H1 (cell line): ENCODE data around the gene LRRFIP1. TPM values are rescaled to one million over a fixed set of nuclear protein-coding genes. Genes with fewer than 3 reads are reported as not detected.

Experiments
- CTCF ChIA-PET: fragments of 300-600 bp; sonication (Branson Sonifier 250); formaldehyde crosslinking; loops from one replicate; lab custom pipeline; 2021; ENCODE audit not compliant: partially characterized antibody; lab: Charles Lee
- POLR2A ChIA-PET: fragments of 300-600 bp; sonication (Branson Sonifier 250); formaldehyde crosslinking; loops from one replicate; lab custom pipeline; 2021; ENCODE audit warnings: inconsistent platforms; ENCODE audit not compliant: partially characterized antibody; lab: Charles Lee
- DNase-seq, 2 experiments: peaks; one replicate each; pipeline versions ENCODE4 v3.0.0 to v3.0.0-alpha.2; 2010 to 2022; ENCODE audit warnings: low spot score in 2 of 2, low read depth in 1 of 2, mixed read lengths in 1 of 2
- FAIRE-seq: peaks from 2 replicates; lab custom pipeline; 2011; peaks lifted over from hg19 to GRCh38; lab: Jason Lieb, UNC
- H2AFZ ChIP-seq: 2 replicates; pipeline ENCODE4 v1.8.1; 2012; ENCODE audit warnings: low read length, inconsistent platforms
- H2AK5ac ChIP-seq: 2 replicates; pipeline ENCODE4 v1.6.1; 2013; ENCODE audit warnings: low read depth, low read length
- H2BK120ac ChIP-seq: replicated peaks from 2 replicates; pipeline ENCODE3; 2013; ENCODE audit warnings: low read depth, low read length, inconsistent platforms
- H2BK12ac ChIP-seq: 2 replicates; pipeline ENCODE4 v1.6.1; 2013; ENCODE audit warnings: low read depth, low read length
- H2BK15ac ChIP-seq: 2 replicates; pipeline ENCODE4 v1.6.1; 2013; ENCODE audit warnings: low read length
- H2BK20ac ChIP-seq: 2 replicates; pipeline ENCODE4 v1.6.1; 2013; ENCODE audit warnings: low read length
- H2BK5ac ChIP-seq: 2 replicates; pipeline ENCODE4 v1.6.1; 2013; ENCODE audit warnings: low read depth, low read length
- H3K14ac ChIP-seq: 2 replicates; pipeline ENCODE4 v1.6.1; 2013; ENCODE audit warnings: inconsistent platforms; ENCODE audit not compliant: insufficient read length
- H3K18ac ChIP-seq: 2 replicates; pipeline ENCODE4 v1.6.1; 2013; ENCODE audit warnings: low read length; ENCODE audit errors: extremely low read depth
- H3K23ac ChIP-seq: 2 replicates; pipeline ENCODE4 v1.6.1; 2013; ENCODE audit warnings: inconsistent platforms; ENCODE audit not compliant: insufficient read length
- H3K23me2 ChIP-seq: 2 replicates; pipeline ENCODE4 v1.6.1; 2013; ENCODE audit warnings: low read depth, low read length
- H3K27ac ChIP-seq: 2 replicates; pipeline ENCODE4 v1.6.1; 2011; ENCODE audit warnings: low read depth, low read length, inconsistent platforms
- H3K27me3 ChIP-seq, 4 experiments: replicated peaks in 1 of 4; 1 replicate in 1 of 4; 2 replicates in 3 of 4; pipeline versions ENCODE4 v1.6.1 to v1.8.1; 2011 to 2013; ENCODE audit warnings: low read length in 3 of 4, mild to moderate bottlenecking in 3 of 4, inconsistent platforms in 2 of 4, mixed read lengths in 2 of 4, moderate library complexity in 1 of 4; ENCODE audit not compliant: control insufficient read depth in 3 of 4, insufficient read depth in 3 of 4; ENCODE audit errors: extremely low read depth in 1 of 4
- H3K36me3 ChIP-seq, 4 experiments: 2 replicates each; pipeline versions ENCODE4 v1.6.1 to v1.8.1; 2011 to 2013; ENCODE audit warnings: mild to moderate bottlenecking in 4 of 4, low read length in 3 of 4, moderate library complexity in 2 of 4, control low read depth in 1 of 4, inconsistent platforms in 1 of 4; ENCODE audit not compliant: insufficient read depth in 4 of 4, control insufficient read depth in 2 of 4
- H3K4ac ChIP-seq: replicated peaks from 2 replicates; pipeline ENCODE3; 2013; ENCODE audit warnings: low read length, low read depth, mixed read lengths, inconsistent platforms; ENCODE audit not compliant: insufficient read length
- H3K4me1 ChIP-seq, 4 experiments: replicated peaks in 1 of 4; 1 replicate in 1 of 4; 2 replicates in 3 of 4; pipeline versions ENCODE4 v1.6.1 to v1.8.1; 2011 to 2013; ENCODE audit warnings: low read length in 3 of 4, inconsistent platforms in 2 of 4, mixed read lengths in 1 of 4; ENCODE audit not compliant: insufficient read depth in 4 of 4, control insufficient read depth in 3 of 4
- H3K4me2 ChIP-seq, 2 experiments: 2 replicates each; pipeline versions ENCODE4 v1.6.1 to v1.8.1; 2011 to 2013; ENCODE audit warnings: low read depth in 2 of 2, low read length in 2 of 2, control low read depth in 1 of 2, inconsistent platforms in 1 of 2, mild to moderate bottlenecking in 1 of 2; ENCODE audit not compliant: insufficient read depth in 1 of 2
- H3K4me3 ChIP-seq, 4 experiments: fragments of 200-600, 300-600 bp in 1 of 4; sonication (generic), shearing (Covaris generic), sonication (Bioruptor Twin) in 1 of 4; 2 replicates each; pipeline versions ENCODE4 v1.5.1 to v1.8.1; 2011 to 2016; ENCODE audit warnings: low read length in 4 of 4, low read depth in 3 of 4, control low read depth in 2 of 4, inconsistent platforms in 2 of 4, mild to moderate bottlenecking in 2 of 4, mixed read lengths in 1 of 4, moderate library complexity in 1 of 4; ENCODE audit not compliant: insufficient read depth in 2 of 4; ENCODE audit errors: extremely low read depth in 1 of 4
- H3K56ac ChIP-seq: replicated peaks from 2 replicates; pipeline ENCODE3; 2013; ENCODE audit warnings: low read depth, mild to moderate bottlenecking, mixed read lengths, low read length, inconsistent platforms; ENCODE audit not compliant: insufficient read length
- H3K79me1 ChIP-seq: 2 replicates; pipeline ENCODE4 v1.6.1; 2013; ENCODE audit warnings: low read depth, low read length, control low read depth
- H3K79me2 ChIP-seq, 2 experiments: 2 replicates each; pipeline versions ENCODE4 v1.6.1 to v1.8.1; 2012 to 2013; ENCODE audit warnings: low read length in 2 of 2, mild to moderate bottlenecking in 2 of 2, inconsistent platforms in 1 of 2; ENCODE audit not compliant: insufficient read depth in 2 of 2, control insufficient read depth in 1 of 2
- H3K9ac ChIP-seq, 4 experiments: replicated peaks in 1 of 4; 1 replicate in 1 of 4; 2 replicates in 3 of 4; pipeline versions ENCODE4 v1.6.1 to v1.8.1; 2011 to 2013; ENCODE audit warnings: low read depth in 3 of 4, low read length in 3 of 4, control low read depth in 2 of 4, mild to moderate bottlenecking in 2 of 4, moderate library complexity in 2 of 4, inconsistent platforms in 1 of 4; ENCODE audit errors: extremely low read depth in 1 of 4
- H3K9me3 ChIP-seq, 2 experiments: 2 replicates each; pipeline versions ENCODE4 v1.6.1 to v1.8.1; 2012 to 2013; ENCODE audit warnings: mild to moderate bottlenecking in 2 of 2, moderate library complexity in 2 of 2, control low read depth in 1 of 2, inconsistent platforms in 1 of 2, low read depth in 1 of 2, low read length in 1 of 2, mixed read lengths in 1 of 2; ENCODE audit not compliant: insufficient read depth in 2 of 2
- H4K20me1 ChIP-seq, 2 experiments: replicated peaks in 1 of 2; 2 replicates each; pipeline versions ENCODE3 to v1.8.1; 2011 to 2013; ENCODE audit warnings: inconsistent platforms in 2 of 2, low read length in 2 of 2, mild to moderate bottlenecking in 1 of 2; ENCODE audit not compliant: insufficient read depth in 2 of 2, control insufficient read depth in 1 of 2
- H4K5ac ChIP-seq: 2 replicates; pipeline ENCODE4 v1.6.1; 2013; ENCODE audit warnings: low read length, low read depth, mixed read lengths, inconsistent platforms; ENCODE audit not compliant: insufficient read length
- H4K8ac ChIP-seq: 2 replicates; pipeline ENCODE4 v1.8.0; 2013; ENCODE audit warnings: mild to moderate bottlenecking, moderate library complexity, low read length, inconsistent platforms; ENCODE audit not compliant: insufficient read depth; ENCODE audit errors: extremely low read depth
- H4K91ac ChIP-seq: replicated peaks from 2 replicates; pipeline ENCODE3; 2013; ENCODE audit warnings: low read length, mixed read lengths, inconsistent platforms; ENCODE audit not compliant: insufficient read length
- CBX8 ChIP-seq: fragments of 300-800, 300-1000 bp; sonication (generic); IDR thresholded peaks from 2 replicates; pipeline ENCODE4 v1.7.1; 2016; ENCODE audit warnings: low read depth, low read length, borderline replicate concordance
- CHD1 ChIP-seq: IDR thresholded peaks from 2 replicates; pipeline ENCODE4 v1.6.1; 2012; ENCODE audit warnings: low read depth, low read length, improper control_type of control experiment
- CREB1 ChIP-seq: IDR thresholded peaks from 2 replicates; pipeline ENCODE4 v1.6.1; 2012; ENCODE audit warnings: inconsistent platforms
- FOSL1 ChIP-seq: IDR thresholded peaks from 2 replicates; pipeline ENCODE4 v1.6.1; 2011; ENCODE audit warnings: mild to moderate bottlenecking, low read depth, low read length, moderate library complexity; ENCODE audit not compliant: insufficient read depth
- GTF2F1 ChIP-seq: IDR thresholded peaks from 2 replicates; pipeline ENCODE4 v1.6.1; 2012; ENCODE audit warnings: low read depth, low read length, improper control_type of control experiment, borderline replicate concordance
- NANOG ChIP-seq: IDR thresholded peaks from 2 replicates; pipeline ENCODE4 v1.6.1; 2011; ENCODE audit warnings: low read length, low read depth, mild to moderate bottlenecking, inconsistent platforms; ENCODE audit not compliant: insufficient read depth, poor library complexity, severe bottlenecking
- POLR2AphosphoS5 ChIP-seq: IDR thresholded peaks from 2 replicates; pipeline ENCODE4 v1.6.1; 2011; ENCODE audit warnings: low read depth, low read length
- RFX5 ChIP-seq: IDR thresholded peaks from 2 replicates; pipeline ENCODE4 v1.6.1; 2011; ENCODE audit warnings: low read depth, low read length, improper control_type of control experiment, borderline replicate concordance
- RXRA ChIP-seq: IDR thresholded peaks from 2 replicates; pipeline ENCODE4 v1.6.1; 2011; ENCODE audit warnings: low read depth, mild to moderate bottlenecking, low read length, moderate library complexity; ENCODE audit not compliant: insufficient read depth
- SIN3A ChIP-seq, 2 experiments: IDR thresholded peaks in 1 of 2; conservative IDR thresholded peaks in 1 of 2; 2 replicates each; pipeline ENCODE4 v1.6.1; 2011 to 2012; ENCODE audit warnings: low read length in 2 of 2, improper control_type of control experiment in 1 of 2, low read depth in 1 of 2, mild to moderate bottlenecking in 1 of 2
- SIRT6 ChIP-seq: IDR thresholded peaks from one replicate; pipeline ENCODE4 v1.7.1; 2012; ENCODE audit warnings: low read length, inconsistent platforms
- SUZ12 ChIP-seq: fragments of 200-600 bp; sonication (generic); IDR thresholded peaks from 2 replicates; pipeline ENCODE4 v1.6.1; 2012; ENCODE audit warnings: mild to moderate bottlenecking, inconsistent platforms, low read length, moderate library complexity, mixed read lengths
- WGBS, 2 experiments: shearing (Covaris generic) in 1 of 2; methylation state at CpG; one replicate each; pipeline versions ENCODE4 v1.1.6 to v1.1.7; 2013 to 2015; ENCODE audit warnings: low lambda C conversion rate in 2 of 2, mixed read lengths in 2 of 2, inconsistent platforms in 1 of 2, low coverage in 1 of 2, missing lambda C conversion rate in 1 of 2; ENCODE audit not compliant: insufficient replicate concordance in 2 of 2, insufficient coverage in 1 of 2, insufficient read length in 1 of 2; ENCODE audit errors: extremely low coverage in 1 of 2, missing lambda C conversion rate in 1 of 2; 5-methylcytosine and 5-hydroxymethylcytosine counted together
- polyA plus RNA-seq, 7 experiments: library from polyadenylated mRNA; depleted of rRNA in 3 of 7; stranded (reverse) in 5 of 7; unstranded in 2 of 7; fragments of >200 nt in 5 of 7; fragments of 200-250 nt in 2 of 7; gene quantifications; 1 replicate in 5 of 7; 2 replicates in 1 of 7; 4 replicates in 1 of 7; pipeline versions ENCODE4 v1.2.1 to v1.2.3, GENCODE V29; 2011 to 2013; ENCODE audit warnings: missing spikeins in 2 of 7, mixed read lengths in 2 of 7
- total RNA-seq: library from RNA; stranded (reverse); fragmentation: NEBNext Ultra II Directional; extraction: Animal tissue kit (Norgen Biotek cat#: 25700); gene quantifications from 2 replicates; pipeline ENCODE4 v1.2.1, GENCODE V29; 2021
- TF ChIP-seq, protein P1 (sequence below): IDR thresholded peaks from 2 replicates; pipeline ENCODE4 v1.6.1; 2011; ENCODE audit warnings: low read depth, mild to moderate bottlenecking, low read length; ENCODE audit not compliant: insufficient read depth

The LRRFIP1 gene
- total and polyA plus RNA-seq, 2 of the 8 experiments (the other 6 are each of a cell fraction or from before 2014, with no cell fraction given) = 12.1 to 75.8 TPM

DNA sequence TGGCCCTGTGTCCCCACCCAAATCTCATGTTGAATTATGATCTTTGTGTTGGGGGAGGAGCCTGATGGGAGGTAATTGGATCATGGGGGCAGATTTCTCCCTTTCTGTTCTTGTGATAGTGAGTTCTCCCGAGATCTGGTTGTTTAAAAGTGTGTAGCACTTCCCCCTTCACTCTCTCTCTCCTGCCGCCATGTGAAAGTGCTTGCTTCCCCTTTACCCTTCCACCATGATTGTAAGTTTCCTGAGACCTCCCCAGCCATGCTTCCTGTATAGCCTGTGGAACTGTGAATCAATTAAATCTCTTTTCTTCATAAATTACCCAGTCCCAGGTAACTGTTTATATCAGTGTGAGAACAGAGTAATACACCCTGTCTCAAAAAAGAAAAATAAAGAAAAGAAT lies 25.5 kb downstream of the LRRFIP1 start:
- no peak for DNase-seq
- ChIA-PET POLR2A (interaction anchor here (1.0 kb wide), 1 partner anchor 63 kb away, joined by 3 read pairs; no protein-coding TSS in a partner anchor), CTCF (interaction anchor here (0.8 to 1.0 kb wide), 2 partner anchors 19 to 143 kb away, joined by 3 to 4 read pairs; no protein-coding TSS in a partner anchor)
- Histone ChIP-seq H3K56ac (no peak overlapping the region), H3K4me1 (no peaks in the 10 kb centered on the region; a peak in 1 of 7 replicates), H3K4me2 (no peak overlapping the region), H3K36me3 (no peaks in the 10 kb centered on the region), H4K5ac (no peak overlapping the region), H3K23me2 (no peaks in the 10 kb centered on the region), H2BK120ac (no peak overlapping the region), H2BK12ac (no peak overlapping the region), H4K91ac (no peak overlapping the region), H3K23ac (no peak overlapping the region), H2BK20ac (no peak overlapping the region), H4K8ac (no peak overlapping the region), H3K18ac (no peak overlapping the region), H3K4me3 (no peak overlapping the region), H4K20me1 (peaks cover 0 to 2% of the 10 kb centered on the region in 2 experiments), H3K79me2 (no peaks in the 10 kb centered on the region; a peak in 1 of 4 replicates), H3K27ac (no peak overlapping the region), H2BK5ac (no peak overlapping the region), H3K4ac (no peak overlapping the region), H2AFZ (no peak overlapping the region), H3K14ac (no peak overlapping the region), H3K9me3 (no peaks in the 10 kb centered on the region; a peak in 1 of 4 replicates), H3K9ac (no peak overlapping the region), H3K79me1 (no peaks in the 10 kb centered on the region; the same call in 1 of the 2 replicates), H2BK15ac (no peak overlapping the region), H2AK5ac (no peak overlapping the region), H3K27me3 (no peaks in the 10 kb centered on the region)
- FAIRE-seq = no peak
- TF ChIP-seq CHD1 (no peak), SIRT6 (no peak), NANOG (no peak), SUZ12 (no peak), RFX5 (no peak), CREB1 (no peak), SIN3A (conservative IDR thresholded peaks at IDR 0.05 in 1 of 2, IDR thresholded peaks at IDR 0.05 in 1 of 2; ENCODE audit: low read depth in 1 of 2, low read length in 2 of 2) (no peak), GTF2F1 (no peak), POLR2AphosphoS5 (no peak), CBX8 (no peak), RXRA (no peak), FOSL1 (no peak)
- TF ChIP-seq, protein P1, sequence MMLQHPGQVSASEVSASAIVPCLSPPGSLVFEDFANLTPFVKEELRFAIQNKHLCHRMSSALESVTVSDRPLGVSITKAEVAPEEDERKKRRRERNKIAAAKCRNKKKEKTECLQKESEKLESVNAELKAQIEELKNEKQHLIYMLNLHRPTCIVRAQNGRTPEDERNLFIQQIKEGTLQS = no peak
- WGBS, 2 experiments = 93% methylated on average over 2 of the region's 2 CpGs; no CpG with 5 or more reads in 1 of the 2 experiments
